ENCODE data around the gene RFT1. TPM values are rescaled to one million over a fixed set of nuclear protein-coding genes. Genes with fewer than 3 reads are reported as not detected.
"Not testable (repeated sequence)": the region's sequence is repeated elsewhere in the genome, so short reads cannot be mapped to it uniquely, and the experiment has no call there.

The RFT1 gene
- total RNA-seq, 4 donors from 2014 or later: 12.0 to 18.6 (median 14.6) TPM

DNA sequence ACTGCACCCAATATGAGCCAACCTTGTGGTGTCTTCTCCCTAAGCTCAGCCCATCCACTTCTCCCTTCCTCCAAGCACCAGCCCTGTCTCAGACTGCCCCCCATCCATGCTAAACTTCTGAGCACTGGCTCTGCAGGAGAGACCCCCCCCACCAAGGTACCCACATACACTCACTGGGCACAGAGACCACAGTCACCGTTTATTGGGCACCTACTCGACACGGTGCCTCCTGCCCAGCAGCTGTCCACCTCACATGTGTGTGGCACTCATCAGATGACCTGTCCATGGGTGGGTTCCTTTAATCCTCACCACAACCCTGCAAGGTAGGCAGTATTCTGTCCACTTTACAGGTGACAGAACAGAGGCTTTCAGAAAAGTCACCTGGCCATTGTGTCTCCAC lies 62.1 kb downstream of the RFT1 start:
- Histone ChIP-seq H3K27me3 (peaks cover 0 to 5% of the 10 kb centered on the region in 2 donors), H3K27ac (no peak overlapping the region), H3K9me3 (no peaks in the 10 kb centered on the region), H3K36me3 (no peaks in the 10 kb centered on the region), H3K4me1 (peaks cover 0 to 13% (median 9%) of the 10 kb centered on the region in 4 donors), H3K4me3 (no peak overlapping the region)
- 92 to 95% methylated on average over 3 of the region's 3 CpGs for WGBS, 2 donors
- DNase-seq (ENCODE audit: low spot score in 2 of 2): no peak
- no peak for TF ChIP-seq POLR2A (IDR thresholded peaks at IDR 0.05)
- no peak for TF ChIP-seq EP300 (IDR thresholded peaks at IDR 0.05)
- no peak for TF ChIP-seq CTCF (IDR thresholded peaks at IDR 0.05)

DNA sequence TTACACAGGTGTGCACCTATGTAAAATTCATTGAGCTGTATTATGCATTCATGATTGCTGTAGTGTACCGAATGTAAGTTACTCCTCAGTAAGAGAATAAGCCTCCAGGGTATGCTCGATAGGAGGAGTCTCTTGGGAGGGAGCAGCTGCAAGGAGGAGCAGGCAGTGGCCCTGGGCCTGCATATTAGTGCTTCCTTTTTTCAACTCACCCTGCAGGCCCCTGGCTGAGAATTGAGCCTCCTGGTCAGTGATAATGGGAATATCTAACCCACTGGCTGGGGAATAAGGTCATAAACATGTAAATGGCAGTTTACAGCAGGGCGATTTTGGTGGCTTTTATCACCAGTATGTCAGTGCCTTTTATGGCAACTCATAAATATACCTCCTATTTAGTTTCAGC lies 62.7 kb downstream of the RFT1 start:
- H3K36me3 ChIP-seq: no peaks in the 10 kb centered on the region
- H3K27me3 ChIP-seq: peaks cover 0 to 5% of the 10 kb centered on the region in 2 donors
- H3K9me3 ChIP-seq: no peaks in the 10 kb centered on the region
- H3K4me1 ChIP-seq: peaks cover 0 to 7% (median 7%) of the 10 kb centered on the region in 4 donors
- TF ChIP-seq POLR2A (IDR thresholded peaks at IDR 0.05) (no peak), CTCF (IDR thresholded peaks at IDR 0.05) (no peak), EP300 (IDR thresholded peaks at IDR 0.05) (no peak)
- no peak overlapping the region for H3K4me3 ChIP-seq
- H3K27ac ChIP-seq: no peak overlapping the region
- 46 to 72% methylated on average over 3 of the region's 3 CpGs for WGBS, 2 donors
- DNase-seq (ENCODE audit: low spot score in 2 of 2): no peak

DNA sequence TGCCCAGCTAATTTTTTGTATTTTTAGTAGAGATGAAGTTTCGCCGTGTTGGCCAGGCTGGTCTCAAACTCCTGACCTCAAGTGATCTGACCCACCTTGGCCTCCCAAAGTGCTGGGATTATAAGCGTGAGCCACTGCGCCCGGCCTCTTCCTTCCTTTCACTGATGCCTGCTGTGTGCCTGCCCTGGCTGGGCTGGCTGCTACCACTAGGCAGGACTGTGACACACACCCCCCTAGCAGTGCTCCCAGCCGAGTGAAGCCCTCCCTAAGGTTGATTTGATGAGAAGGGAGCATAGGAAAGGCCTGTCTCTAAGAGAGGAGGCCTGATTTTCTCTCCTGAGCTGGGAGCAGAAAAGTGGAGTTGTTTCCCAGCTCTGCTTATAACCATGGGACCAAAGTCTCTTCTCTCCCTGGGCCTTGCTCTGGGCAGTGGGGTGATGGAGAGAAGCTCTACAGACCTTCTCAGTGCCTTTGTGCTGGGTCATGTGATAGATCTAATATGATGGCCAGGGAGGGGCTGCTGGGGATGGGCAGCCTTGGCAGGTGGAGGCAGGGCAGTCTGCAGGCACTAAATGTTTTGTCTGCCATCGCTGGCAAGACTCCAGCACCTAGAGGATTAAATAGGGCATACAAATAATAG lies 64.3 kb downstream of the RFT1 start:
- no peaks in the 10 kb centered on the region for H3K36me3 ChIP-seq
- peaks cover 0 to 5% of the 10 kb centered on the region in 2 donors for H3K27me3 ChIP-seq
- WGBS, 2 donors: 84 to 85% methylated on average over 7 of the region's 7 CpGs
- H3K4me1 ChIP-seq: no peaks in the 10 kb centered on the region
- H3K4me3 ChIP-seq: no peak overlapping the region
- H3K9me3 ChIP-seq: no peaks in the 10 kb centered on the region
- TF ChIP-seq EP300 (IDR thresholded peaks at IDR 0.05) (no peak), POLR2A (IDR thresholded peaks at IDR 0.05) (no peak), CTCF (IDR thresholded peaks at IDR 0.05) (no peak)
- DNase-seq (ENCODE audit: low spot score in 2 of 2): no peak
- H3K27ac ChIP-seq: no peak overlapping the region

DNA sequence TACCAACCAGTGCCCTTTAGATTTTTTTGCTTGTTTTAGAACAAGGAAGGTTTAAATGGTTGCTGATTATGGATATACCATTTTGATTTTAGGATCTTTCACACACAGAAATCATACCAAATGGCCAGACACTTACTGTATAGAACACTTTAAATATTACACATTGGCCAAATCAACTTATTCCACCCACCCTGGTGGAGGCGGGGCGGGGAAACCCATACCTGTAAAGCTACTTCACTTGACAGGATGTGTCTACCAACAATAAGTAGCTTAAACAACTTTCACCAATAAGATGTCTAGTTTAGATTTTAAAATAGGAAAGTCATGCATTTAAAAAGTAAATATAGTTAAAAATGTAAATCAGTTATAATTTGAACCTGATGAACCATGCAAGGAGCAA lies 67.3 kb downstream of the RFT1 start:
- H3K4me1 ChIP-seq: no peaks in the 10 kb centered on the region
- no peaks in the 10 kb centered on the region for H3K36me3 ChIP-seq
- TF ChIP-seq POLR2A (IDR thresholded peaks at IDR 0.05) (no peak), EP300 (IDR thresholded peaks at IDR 0.05) (no peak), CTCF (IDR thresholded peaks at IDR 0.05) (no peak)
- no peak overlapping the region for H3K27ac ChIP-seq
- no peaks in the 10 kb centered on the region for H3K9me3 ChIP-seq
- no peak overlapping the region for H3K4me3 ChIP-seq
- DNase-seq (ENCODE audit: low spot score in 2 of 2): no peak
- peaks cover 0 to 5% of the 10 kb centered on the region in 2 donors for H3K27me3 ChIP-seq
- 96% methylated on average over 2 of the region's 2 CpGs for WGBS, 2 donors

GRCh38 chr3:53056442-53056841 lies 73.8 kb downstream of the RFT1 start:
- Histone ChIP-seq H3K4me1 (no peaks in the 10 kb centered on the region), H3K4me3 (no peak overlapping the region), H3K36me3 (no peaks in the 10 kb centered on the region), H3K27ac (no peak overlapping the region), H3K9me3 (no peaks in the 10 kb centered on the region), H3K27me3 (no peaks in the 10 kb centered on the region)
- no peak for DNase-seq (ENCODE audit: low spot score in 2 of 2)
- WGBS, 2 donors: 86 to 88% methylated on average over 2 of the region's 2 CpGs
- no peak for TF ChIP-seq POLR2A (IDR thresholded peaks at IDR 0.05)
- TF ChIP-seq CTCF (IDR thresholded peaks at IDR 0.05): no peak
- TF ChIP-seq EP300 (IDR thresholded peaks at IDR 0.05): no peak

DNA sequence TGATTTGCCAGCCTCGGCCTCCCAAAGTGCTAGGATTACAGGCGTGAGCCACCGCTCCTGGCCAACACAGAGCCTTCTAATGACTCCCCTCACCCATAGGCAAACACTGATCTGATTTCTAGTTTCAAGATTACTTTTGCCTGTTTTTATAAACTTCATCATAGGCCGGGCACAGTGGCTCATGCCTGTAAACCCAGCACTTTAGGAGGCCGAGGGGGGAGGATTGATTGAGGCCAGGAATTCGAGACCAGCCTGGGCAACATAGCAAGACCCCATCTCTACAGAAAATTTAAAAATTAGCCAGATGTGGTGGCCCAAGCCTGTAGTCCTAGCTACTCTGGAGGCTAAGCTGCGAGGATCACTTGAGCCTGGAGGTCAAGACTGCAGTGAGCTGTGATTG lies 76.0 kb downstream of the RFT1 start:
- H3K4me1 ChIP-seq; H3K27me3 ChIP-seq; H3K27ac ChIP-seq; H3K36me3 ChIP-seq; DNase-seq (ENCODE audit: low spot score in 2 of 2); H3K4me3 ChIP-seq; H3K9me3 ChIP-seq: not testable (repeated sequence)
- WGBS, 2 donors: 81 to 90% methylated on average over 6 to 7 of the region's 7 CpGs
